ENCODE results near the gene DNMBP.

Gene DNMBP

DNA sequence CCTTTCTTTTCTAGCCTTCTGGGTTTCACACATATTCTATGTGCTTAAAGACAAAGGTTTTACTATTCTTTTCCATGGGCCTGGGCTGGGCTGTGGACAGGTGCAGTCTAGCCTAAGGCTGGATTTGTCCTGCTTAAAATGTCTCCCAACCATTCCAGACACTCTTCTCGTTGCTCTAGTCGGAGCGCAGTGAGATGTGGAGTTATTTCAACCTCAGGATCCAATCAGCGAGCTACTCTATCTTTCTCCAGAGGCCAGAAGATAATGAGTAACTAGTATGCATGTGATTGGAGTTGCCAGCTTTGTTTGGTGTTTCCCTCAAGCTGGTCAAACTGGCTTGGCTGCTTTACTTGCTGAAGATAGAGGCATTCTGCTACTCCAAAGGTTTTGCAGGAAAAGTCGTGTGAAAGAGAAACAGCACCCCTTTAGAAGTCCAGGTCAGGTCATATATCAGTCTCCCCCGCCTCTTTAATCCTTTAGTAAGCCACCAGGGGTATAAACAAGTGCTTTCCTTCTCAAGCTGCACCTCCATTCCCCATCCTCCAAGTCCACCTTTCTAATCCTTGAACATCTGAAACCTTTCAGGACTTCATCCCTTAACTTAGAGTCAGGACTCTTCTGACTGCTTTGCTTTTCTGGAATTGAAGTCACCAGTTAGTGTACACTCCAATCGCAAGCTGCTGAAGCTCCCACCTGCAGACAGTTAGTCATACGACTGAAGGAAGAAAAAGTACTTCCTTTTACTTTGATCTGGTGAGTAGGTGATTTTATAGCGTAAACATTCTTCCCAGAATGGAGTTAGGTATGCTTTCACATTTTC lies 78.8 kb downstream of the DNMBP start:
- no peak overlapping the region for H3K4me3 ChIP-seq (replicated peaks; ENCODE audit: low read depth, low read length)
- TF ChIP-seq, protein P1, sequence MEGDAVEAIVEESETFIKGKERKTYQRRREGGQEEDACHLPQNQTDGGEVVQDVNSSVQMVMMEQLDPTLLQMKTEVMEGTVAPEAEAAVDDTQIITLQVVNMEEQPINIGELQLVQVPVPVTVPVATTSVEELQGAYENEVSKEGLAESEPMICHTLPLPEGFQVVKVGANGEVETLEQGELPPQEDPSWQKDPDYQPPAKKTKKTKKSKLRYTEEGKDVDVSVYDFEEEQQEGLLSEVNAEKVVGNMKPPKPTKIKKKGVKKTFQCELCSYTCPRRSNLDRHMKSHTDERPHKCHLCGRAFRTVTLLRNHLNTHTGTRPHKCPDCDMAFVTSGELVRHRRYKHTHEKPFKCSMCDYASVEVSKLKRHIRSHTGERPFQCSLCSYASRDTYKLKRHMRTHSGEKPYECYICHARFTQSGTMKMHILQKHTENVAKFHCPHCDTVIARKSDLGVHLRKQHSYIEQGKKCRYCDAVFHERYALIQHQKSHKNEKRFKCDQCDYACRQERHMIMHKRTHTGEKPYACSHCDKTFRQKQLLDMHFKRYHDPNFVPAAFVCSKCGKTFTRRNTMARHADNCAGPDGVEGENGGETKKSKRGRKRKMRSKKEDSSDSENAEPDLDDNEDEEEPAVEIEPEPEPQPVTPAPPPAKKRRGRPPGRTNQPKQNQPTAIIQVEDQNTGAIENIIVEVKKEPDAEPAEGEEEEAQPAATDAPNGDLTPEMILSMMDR (IDR thresholded peaks at IDR 0.05; ENCODE audit: insufficient read depth, low read length, poor library complexity, severe bottlenecking), result no peak
- no peak for DNase-seq (ENCODE audit: extremely low read depth, insufficient read length)
- H3K27me3 ChIP-seq (replicated peaks; ENCODE audit: control insufficient read depth, insufficient read depth, low read length), result no peaks in the 10 kb centered on the region
- H3K36me3 ChIP-seq (ENCODE audit: control insufficient read depth, insufficient read depth, low read length), result peaks cover 3% of the 10 kb centered on the region; the same call in 1 of the 2 replicates

DNA sequence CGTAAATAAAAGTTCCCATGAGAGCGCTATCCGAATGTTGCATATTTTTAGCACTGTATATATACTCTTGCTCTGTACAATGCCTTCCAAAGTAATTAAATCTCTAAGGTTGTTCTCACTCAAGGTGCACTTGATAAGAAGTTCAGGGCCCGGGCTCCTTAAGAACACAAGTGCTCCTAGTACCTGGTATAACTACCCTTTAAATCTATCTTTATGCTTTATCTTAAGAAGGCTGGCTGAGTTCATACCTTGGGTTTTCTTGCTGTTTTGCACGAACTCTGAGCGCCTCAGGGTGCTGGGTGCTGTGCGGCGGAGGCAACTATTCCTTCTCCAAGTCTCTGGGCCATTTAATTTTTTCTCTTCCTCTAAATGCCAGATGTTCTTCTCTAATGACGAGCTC lies 80.4 kb downstream of the DNMBP start:
- TF ChIP-seq, protein P1 (IDR thresholded peaks at IDR 0.05; ENCODE audit: insufficient read depth, low read length, poor library complexity, severe bottlenecking), result no peak
- peaks cover 3% of the 10 kb centered on the region; the same call in 1 of the 2 replicates for H3K36me3 ChIP-seq (ENCODE audit: control insufficient read depth, insufficient read depth, low read length)
- H3K27me3 ChIP-seq (replicated peaks; ENCODE audit: control insufficient read depth, insufficient read depth, low read length), result no peaks in the 10 kb centered on the region
- H3K4me3 ChIP-seq (replicated peaks; ENCODE audit: low read depth, low read length), result no peak overlapping the region
- DNase-seq (ENCODE audit: extremely low read depth, insufficient read length), result no peak

DNA sequence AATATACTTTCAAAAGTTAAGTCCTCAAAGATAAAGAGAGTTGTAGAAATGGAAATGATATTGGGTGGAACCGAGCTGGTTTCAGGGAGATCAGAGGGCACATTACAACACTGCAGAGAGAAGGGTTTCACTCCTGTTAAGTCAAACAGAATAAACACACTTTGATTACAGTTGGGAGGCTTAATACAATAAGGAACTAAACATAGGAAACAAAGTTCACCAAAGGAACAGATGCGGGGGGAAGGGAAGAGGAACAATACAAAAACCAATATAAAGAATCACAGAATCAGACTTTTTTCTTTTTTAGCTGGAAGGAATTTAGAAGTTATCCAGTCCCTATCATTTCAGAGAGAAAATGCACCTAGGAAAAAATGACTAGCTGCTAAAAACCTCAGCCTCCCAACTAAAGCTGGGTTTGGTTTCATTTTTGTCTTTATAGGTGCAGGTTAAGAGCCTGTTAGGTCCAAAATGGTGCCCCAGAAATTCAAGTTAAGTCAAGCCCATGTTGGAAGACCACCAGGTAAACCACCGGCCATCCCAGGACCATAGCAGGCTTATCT lies 81.9 kb downstream of the DNMBP start:
- Histone ChIP-seq H3K4me3 (replicated peaks; ENCODE audit: low read depth, low read length) (no peak overlapping the region), H3K27me3 (replicated peaks; ENCODE audit: control insufficient read depth, insufficient read depth, low read length) (no peaks in the 10 kb centered on the region), H3K36me3 (ENCODE audit: control insufficient read depth, insufficient read depth, low read length) (peaks cover 3% of the 10 kb centered on the region; the same call in 1 of the 2 replicates)
- no peak for DNase-seq (ENCODE audit: extremely low read depth, insufficient read length)
- TF ChIP-seq, protein P1 (IDR thresholded peaks at IDR 0.05; ENCODE audit: insufficient read depth, low read length, poor library complexity, severe bottlenecking), result no peak

DNA sequence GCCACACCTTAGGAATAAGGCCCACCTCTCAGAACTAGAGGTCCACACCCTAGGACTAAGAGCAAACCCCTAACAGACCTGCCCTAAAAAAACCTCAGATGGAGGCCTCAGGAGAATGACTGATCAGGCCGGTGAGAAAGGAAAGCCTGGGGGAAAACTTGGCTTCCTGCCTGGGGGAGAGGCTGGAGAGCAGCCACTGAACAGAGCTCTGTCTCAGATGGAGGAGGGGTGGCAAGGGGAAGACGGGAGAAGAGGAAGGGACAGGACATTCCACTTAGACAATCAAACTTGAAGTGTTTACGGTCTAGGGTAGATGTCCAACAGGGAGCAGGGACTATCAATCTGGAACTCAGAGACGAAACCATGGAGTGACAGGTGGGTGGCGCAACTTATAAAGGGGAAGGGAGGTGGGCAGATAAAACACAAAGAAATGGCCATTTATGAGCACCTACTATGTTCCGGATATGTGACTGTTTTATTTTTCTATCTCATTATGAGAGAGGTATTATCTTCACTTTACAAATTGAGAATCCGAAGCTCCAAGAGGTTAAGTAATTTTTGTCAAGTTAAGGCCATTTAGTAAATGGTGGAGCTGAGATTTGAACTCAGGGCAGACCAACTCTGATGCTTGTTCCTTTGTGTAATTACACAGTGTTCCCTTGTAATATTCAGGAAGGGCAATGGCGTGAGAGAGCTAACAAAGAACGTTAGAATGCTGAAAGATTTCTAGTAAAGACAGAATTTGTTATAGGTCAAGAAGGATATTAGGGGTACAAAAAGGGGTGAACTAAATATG lies 82.6 kb downstream of the DNMBP start:
- H3K4me3 ChIP-seq (replicated peaks; ENCODE audit: low read depth, low read length), result no peak overlapping the region
- H3K36me3 ChIP-seq (ENCODE audit: control insufficient read depth, insufficient read depth, low read length), result peaks cover 3% of the 10 kb centered on the region; the same call in 1 of the 2 replicates
- TF ChIP-seq, protein P1 (IDR thresholded peaks at IDR 0.05; ENCODE audit: insufficient read depth, low read length, poor library complexity, severe bottlenecking), result no peak
- DNase-seq (ENCODE audit: extremely low read depth, insufficient read length), result no peak
- no peaks in the 10 kb centered on the region for H3K27me3 ChIP-seq (replicated peaks; ENCODE audit: control insufficient read depth, insufficient read depth, low read length)

DNA sequence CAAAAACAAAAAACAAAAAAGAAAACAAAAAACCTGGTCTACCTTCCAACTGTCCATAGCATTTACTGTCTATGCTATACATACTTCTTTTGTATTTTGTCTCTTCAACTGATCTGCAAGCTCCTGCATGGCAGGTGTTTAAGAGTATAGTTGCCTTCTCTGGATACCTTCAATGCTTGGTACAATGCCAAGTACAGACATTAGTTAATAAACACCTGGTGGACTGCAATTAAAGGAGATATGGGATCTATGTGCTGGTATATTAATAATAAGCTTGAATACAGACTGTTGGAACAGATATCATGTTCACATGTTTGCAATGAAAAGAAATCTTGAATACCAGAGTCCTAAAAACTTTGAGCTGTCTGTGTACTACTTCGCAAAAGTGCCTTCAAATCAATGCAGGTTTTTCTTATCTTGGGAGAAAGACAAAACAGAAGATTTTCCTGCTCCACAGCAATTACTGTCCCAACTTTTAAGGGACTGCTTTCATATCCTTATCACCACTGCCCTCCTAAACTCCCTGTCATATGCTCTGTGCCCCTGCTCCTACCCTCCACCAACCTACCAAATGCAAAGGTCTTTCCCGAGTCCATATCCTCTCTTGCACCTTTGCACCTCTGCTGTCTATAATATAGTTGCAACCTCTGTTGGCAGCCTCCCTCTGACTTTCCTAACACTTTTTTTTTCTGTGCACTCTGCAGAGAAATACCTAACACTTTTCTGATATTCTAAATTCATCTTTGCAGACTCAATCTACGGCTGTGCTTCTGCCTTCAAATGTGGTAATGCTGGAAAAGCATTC lies 85.1 kb downstream of the DNMBP start:
- peaks cover 5% of the 10 kb centered on the region for H3K36me3 ChIP-seq (ENCODE audit: control insufficient read depth, insufficient read depth, low read length)
- no peak for DNase-seq (ENCODE audit: extremely low read depth, insufficient read length)
- TF ChIP-seq, protein P1 (IDR thresholded peaks at IDR 0.05; ENCODE audit: insufficient read depth, low read length, poor library complexity, severe bottlenecking), result no peak

More for the DNA sequence above, 85.1 kb downstream of the DNMBP start:
- Histone ChIP-seq H3K27me3 (replicated peaks; ENCODE audit: control insufficient read depth, insufficient read depth, low read length) (no peaks in the 10 kb centered on the region), H3K4me3 (replicated peaks; ENCODE audit: low read depth, low read length) (no peak overlapping the region)
